Head of caudate nucleus (tissue), 42 donors: ENCODE data around the gene IMMP2L.
"Not testable (repeated sequence)": the region's sequence is repeated elsewhere in the genome, so short reads cannot be mapped to it uniquely, and the experiment has no call there.

Source experiments
- DNase-seq, 42 donors: peaks; one replicate each; pipeline versions ENCODE4 v3.0.0 to v3.0.0-alpha.2; 2020 to 2021; ENCODE audit warnings: mixed read lengths in 7 of 42
- intact Hi-C: fragments of 100-400 bp; cut with DNase I; formaldehyde crosslinking; loops from one replicate; pipeline ENCODE4 v1.15.0; 2022

The IMMP2L gene

DNA sequence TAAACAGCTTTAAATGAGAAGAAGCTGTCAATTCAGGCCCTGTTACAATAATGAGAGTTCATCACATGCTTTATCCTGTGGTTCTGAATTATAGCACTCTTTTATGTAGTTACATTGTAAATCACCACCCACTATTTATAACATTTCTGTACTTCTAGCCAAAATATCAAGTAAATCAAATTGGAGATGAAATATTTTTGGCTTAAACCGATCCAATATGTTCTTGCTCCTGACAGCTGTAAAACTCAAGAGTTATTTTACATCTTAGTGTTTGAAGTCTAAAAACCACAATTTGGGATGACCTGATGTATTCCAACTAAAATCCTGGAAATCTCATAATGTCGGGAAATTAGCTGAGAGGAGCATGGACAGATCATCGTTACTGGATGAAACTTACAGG, 842.6 kb downstream of the IMMP2L start:
- no peak for DNase-seq

DNA sequence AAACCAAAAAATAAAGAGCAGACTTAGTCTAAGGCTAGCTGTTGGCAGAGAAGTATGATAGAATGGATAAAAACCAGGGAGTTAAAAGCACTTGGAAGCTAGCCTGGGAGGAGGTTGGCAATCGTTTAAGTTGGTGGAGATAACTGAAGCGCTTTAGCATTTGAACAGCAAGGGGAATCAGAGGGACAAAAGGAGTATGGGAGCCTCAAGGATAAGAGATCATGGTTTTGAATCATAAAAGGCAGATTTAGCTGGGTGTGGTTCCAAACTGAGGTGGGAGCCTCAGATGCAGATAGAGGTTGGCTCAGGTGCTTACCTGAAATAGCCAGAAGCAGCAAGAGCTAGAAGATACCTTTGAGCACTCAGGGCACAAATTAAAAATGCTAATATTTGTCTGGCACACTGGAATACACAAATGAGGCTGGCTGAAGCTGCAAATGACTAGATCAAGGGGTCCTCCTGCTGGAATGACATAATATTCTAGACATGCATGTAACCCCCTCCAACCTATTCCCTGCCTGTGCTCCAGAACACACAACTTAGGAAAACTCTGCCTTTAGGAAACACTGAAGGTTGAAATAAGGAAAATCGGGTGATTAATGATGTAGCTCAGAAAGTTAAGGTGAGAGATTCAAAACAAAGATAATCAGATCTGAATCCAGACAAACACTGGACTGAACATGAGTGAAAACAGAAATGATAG, 843.6 kb downstream of the IMMP2L start:
- intact Hi-C loops, result no loop called here
- no peak for DNase-seq

More for the DNA sequence above, 842.6 kb downstream of the IMMP2L start:
- intact Hi-C loops, result no loop called here

DNA sequence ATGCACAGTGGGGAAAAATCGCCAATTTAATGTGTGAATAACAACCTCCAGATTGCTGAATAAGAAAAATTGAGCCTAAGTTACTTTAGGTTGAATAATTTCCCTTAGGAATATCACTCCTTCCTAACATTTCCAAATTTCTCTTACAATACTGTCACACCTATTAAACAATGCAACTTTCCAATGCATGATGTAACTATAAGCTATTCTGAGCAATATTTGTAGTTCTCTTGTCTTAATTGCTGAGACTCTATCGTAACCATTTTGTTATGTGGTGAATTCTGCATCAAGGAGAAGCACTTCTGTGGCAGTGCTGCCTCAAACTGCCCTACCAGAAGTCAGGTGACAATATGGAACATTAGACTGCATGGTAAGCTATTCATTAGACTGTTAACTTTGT, 858.1 kb downstream of the IMMP2L start:
- intact Hi-C loops, result no loop called here
- DNase-seq, result no peak

DNA sequence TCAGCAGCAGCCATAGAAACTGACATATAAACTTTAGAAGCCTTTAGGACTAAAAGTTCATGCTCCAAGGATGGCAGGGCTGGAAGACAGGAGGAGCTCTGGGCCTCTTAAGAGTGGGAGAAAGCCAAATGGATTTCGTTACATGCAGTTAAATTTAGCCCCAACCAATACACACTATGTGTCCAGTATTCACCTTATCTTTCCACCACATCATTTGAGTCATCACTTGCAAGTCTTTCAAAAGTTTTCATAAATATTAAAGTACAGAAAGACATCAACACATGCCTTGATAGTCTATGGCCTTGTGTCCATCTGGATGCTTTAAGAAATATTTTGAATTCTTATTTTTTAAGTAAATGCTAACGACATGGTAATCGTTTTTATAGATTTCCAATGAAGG, 863.7 kb downstream of the IMMP2L start:
- no peak for DNase-seq
- intact Hi-C loops, result no loop called here

DNA sequence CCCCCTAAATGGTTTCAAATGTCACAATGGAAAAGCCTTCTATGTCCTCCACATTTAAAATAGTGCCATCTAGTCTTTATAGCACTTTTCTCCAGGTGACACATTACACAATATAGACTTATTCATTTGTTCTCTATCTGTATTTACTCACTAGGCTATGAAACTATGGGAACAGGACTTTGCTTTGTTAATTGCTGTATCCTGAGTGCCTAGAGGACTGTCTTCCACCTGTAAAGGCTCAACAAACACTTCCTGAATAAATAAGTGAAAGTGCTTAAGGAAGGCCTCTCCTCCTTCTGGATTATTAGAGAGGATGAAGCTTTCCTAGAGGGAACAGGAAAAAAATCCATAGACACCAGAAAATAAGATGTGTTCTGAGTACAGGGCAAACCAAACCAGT, 868.9 kb downstream of the IMMP2L start:
- no peak for DNase-seq
- intact Hi-C loops, result no loop called here

DNA sequence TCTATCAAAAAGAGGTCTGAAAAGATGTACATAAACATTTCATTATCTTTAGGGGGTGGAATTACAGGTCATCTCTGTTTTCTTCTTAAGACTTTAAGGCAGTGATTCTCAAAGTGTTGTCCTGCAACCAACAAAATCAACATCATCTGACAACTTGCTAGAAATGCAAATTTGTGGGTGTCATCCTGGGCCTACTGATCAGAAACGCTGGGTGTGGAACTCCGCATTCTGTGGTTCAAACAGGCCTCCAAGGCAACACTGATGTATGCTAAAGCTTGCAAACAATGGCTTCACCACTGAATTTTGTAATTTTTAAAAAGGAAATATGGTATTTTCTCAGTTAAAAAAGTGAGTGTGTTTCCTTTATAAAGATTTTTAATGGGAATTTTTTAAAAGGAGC, 873.4 kb downstream of the IMMP2L start:
- no peak for DNase-seq
- intact Hi-C loops, result no loop called here

DNA sequence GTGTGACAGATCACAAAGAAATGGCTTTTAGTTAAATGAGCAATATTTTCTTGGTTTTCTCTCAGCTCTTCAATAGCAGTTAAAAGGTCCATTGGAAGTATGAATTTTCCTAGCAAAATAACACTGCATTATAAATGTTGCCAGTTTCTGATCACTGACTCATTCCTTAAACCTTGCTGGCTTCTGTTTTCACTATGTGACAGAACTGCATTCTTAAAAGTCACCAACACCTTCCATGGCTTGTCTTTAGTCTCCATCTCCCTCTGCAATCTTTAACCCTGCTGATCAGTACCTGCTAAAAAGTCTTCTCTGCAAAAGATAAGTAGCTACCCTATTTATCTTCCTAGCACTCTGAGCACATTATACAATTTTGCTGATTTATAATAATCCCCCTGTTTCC, 876.4 kb downstream of the IMMP2L start:
- intact Hi-C loops, result no loop called here
- no peak for DNase-seq

DNA sequence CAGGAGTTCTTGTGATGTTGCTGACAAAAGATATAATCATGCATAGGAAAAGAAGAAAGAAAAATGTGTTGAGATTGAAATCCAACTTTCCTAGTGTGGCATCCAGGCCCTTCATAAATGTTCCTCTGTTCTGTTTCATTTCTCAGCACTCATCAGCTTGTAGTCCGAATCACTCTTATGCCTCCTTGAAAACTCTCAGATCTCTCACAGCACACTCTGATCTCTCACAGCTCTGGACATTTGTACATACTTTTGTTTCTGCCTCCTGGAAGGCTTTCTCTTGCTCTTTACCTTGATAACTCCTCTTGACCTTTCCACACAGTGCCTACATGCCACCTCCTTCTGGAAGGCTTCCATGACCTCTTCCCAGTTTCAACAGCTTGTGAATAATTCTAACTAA, 880.4 kb downstream of the IMMP2L start:
- DNase-seq, result no peak

DNA sequence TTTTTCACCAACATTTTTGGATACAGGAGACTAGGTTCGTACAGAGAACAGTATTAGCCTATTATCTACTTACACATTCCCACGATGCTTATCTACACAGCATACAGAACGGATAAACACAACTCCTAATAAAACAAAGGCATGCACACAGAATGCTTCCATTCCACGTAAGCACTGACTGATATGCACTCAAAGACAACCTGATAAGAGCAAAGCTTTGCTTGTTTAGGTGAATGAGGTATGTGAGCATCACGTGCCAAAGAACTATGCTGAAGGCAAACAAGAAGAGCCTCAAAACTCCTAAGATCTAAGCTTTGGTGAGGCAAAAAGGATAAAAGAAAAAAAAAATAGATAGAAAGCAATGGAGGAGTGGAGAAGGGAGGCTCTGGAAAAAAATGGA, 884.9 kb downstream of the IMMP2L start:
- intact Hi-C loops, result no loop called here
- DNase-seq, result no peak

More for the DNA sequence above, 880.4 kb downstream of the IMMP2L start:
- intact Hi-C loops, result no loop called here

DNA sequence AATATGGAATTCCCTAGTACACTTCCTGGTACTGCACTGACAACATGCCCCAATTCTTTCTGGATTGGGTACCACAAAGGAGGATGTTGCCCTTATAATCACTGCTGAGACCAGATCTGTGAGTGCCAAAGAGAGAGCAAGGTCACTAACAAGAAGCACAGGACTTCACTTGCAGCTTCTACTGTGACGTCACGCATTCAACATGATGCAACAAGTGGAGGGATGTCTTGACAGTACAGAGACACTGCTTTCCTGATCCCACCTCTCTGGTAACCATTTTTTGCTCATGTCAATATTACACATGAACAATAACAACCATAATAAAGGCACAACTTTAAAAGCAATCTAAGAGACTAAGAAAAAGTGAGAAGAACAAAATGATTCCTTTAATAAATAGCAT, 885.5 kb downstream of the IMMP2L start:
- no peak for DNase-seq
- intact Hi-C loops, result no loop called here

DNA sequence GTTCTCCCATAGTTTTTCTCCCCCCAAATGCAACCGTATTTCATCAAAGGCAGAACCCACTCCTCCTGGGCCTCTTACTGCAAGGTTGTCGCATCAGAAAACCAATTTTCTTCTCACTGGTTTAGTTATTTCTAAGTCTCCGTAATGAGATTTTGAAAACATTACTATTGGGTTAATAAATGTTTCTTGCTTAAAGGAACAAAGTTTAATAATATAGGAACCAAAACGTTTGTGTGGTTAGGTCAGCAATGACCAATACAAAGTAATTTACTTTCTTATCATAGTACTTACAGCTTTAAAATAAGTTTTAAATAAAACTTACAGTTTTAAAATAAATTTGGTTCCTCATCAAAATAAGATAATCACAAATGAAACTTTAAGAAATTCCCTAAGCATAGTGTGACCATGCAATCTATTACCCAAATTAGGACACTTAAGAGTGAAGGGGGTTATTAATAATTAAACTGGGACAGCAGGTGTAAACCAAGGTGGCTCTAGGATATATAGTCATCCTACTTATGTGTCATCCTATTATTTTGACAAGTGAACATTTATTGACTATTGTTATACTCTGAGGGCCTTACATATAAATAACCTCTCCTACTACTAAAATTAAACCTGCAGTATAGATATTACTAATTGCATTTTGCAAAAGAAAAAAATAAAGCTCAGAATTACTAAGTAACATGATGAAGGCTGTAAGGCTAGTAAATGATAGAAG, 886.7 kb downstream of the IMMP2L start:
- DNase-seq, result no peak

DNA sequence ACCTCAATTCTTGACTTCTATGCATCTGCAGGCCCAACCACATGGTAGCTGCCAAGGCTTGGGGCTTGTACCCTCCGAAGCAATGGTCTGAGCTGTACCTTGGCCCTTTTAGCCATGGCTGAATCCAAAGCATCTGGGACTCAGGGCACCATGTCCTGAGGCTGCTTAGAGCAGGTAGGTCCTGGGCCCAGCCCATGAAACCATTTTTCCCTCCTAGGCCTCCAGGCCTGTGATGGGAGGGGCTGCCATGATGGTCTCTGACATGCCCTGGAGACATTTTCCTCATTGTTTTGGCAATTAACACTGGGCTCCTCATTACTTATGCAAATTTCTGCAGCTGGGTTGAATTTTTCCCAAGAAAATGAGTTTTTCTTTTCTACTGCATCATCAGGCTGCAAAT, 889.1 kb downstream of the IMMP2L start:
- DNase-seq, result no peak
- intact Hi-C loops, result no loop called here

More for the DNA sequence above, 886.7 kb downstream of the IMMP2L start:
- intact Hi-C loops, result no loop called here

DNA sequence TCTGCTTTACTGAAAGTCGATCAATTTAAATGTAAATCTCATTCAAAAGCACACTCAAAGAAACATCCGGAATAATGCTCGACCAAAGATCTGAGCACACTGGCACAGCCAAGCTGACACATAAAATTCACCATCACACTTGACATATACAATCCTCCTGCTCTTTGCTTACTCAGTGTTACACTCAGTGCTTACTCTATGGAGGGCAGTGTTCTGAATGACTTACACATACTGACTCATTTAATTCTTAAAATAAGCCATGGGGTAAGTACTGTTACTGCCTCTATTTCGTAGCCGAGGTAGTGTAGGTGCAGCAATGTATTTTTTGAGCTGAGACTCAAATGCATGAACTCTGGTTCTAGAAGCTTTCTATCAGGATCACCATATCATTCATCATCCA, 892.9 kb downstream of the IMMP2L start:
- intact Hi-C loops, result no loop called here
- no peak for DNase-seq

DNA sequence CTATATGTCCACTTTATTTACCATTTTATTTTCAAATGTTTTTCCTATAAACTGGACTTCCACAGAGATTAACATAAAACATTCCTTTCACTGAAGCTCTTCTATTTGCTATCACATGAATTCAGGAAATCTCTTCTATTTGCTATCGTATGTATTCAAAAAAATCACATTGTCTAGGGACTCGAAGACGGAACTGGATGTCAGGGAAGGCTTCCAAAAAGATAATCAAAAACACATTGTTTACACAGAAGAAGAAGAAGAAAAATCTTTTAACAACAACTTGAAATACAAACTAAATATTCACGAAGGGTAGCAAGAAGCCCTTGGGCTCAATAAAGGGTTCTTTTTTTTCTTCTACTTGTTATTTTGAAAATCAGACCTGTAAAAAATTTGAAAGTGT, 897.5 kb downstream of the IMMP2L start:
- intact Hi-C loops, result no loop called here
- no peak for DNase-seq

DNA sequence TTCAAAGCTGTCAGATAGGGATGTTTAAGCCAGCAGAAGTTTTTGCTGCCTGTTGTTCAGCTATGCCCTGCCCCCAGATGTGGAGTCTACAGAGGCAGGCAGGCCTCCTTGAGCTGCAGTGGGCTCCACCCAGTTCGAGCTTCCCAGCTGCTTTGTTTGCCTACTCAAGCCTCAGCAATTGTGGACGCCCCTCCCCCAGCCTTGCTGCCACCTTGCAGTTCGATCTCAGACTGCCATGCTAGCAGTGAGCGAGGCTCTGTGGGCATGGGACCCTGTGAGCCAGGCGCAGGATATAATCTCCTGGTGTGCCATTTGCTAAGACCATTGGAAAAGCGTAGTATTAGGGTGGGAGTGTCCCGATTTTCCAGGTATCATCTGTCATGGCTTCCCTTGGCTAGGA, 901.7 kb downstream of the IMMP2L start:
- DNase-seq, intact Hi-C loops: not testable (repeated sequence)

DNA sequence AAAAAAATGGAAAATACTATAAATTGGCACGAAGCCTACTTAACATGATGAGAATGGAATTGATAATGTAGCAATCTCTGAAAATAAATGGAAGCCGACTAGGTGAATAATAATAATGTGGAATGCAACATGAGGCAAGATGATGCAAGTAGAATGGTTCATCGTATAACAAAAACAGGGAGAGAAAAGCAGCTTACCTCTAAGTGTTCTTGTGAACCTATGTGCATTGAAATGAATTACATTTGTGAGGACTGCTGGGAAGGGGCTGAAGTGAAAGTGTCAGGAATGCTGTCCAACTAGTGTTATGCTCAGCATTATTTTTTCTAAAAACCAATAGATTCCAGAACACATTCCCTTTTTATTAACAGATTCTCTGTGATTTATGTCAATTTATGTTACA, 912.0 kb downstream of the IMMP2L start:
- no peak for DNase-seq
- intact Hi-C loops, result no loop called here

DNA sequence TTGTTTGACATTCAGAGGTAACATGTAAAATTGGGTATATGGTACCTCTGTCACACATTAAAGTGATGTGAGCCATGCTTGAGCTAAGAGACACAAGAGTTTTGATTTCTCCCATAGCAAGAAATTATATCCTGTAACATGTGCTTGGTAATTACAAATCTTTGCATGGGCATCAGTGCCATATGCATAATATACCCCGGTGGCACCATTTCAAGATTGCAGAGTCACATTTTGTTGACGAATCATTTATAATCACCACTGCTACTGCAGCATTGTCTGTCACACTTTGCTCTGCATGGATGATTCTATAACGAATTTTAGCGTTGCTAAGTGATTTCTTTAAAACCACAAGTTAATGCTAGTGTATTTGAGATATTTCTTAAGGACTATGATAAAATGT, 915.0 kb downstream of the IMMP2L start:
- no peak for DNase-seq
- intact Hi-C loops, result no loop called here

DNA sequence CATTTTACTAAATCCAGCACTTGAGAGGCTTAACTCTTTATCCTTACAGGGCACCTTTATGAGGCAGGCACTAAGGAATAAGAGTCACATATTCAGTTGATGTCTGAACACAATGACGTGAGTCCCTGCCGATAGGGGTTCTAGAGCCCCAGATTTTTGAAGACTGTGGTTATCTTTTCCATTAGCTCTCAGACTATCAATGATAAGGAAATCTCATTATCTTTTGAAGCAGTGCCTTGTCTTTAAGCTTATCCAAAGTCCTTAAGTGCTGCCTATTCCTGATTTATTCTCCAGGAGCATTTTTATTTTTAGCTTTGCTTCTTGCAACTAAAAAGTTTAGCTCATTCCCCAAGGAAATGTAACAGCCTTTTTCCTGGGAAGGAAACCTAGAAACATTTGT, 915.5 kb downstream of the IMMP2L start:
- no peak for DNase-seq

DNA sequence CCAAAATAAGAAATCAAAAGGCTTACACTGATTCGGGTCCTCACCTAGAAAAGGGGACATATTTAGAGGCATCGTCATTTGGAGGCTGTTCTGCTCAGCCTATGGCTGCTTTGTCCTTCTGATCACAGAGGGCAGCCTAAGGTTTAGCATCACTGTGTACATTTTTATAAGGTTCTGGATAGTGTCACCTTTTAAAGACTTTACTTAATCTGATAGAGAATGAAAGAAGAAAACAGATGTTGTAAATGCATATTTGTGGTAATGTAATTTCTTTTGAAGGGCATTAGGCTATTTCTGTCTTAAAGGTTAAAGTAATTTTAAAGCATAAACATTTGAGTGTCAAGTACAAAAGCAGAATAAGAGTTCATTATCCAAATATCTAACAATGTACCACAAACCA, 916.7 kb downstream of the IMMP2L start:
- no peak for DNase-seq

More for the DNA sequence above, 915.5 kb downstream of the IMMP2L start:
- intact Hi-C loops, result no loop called here

DNA sequence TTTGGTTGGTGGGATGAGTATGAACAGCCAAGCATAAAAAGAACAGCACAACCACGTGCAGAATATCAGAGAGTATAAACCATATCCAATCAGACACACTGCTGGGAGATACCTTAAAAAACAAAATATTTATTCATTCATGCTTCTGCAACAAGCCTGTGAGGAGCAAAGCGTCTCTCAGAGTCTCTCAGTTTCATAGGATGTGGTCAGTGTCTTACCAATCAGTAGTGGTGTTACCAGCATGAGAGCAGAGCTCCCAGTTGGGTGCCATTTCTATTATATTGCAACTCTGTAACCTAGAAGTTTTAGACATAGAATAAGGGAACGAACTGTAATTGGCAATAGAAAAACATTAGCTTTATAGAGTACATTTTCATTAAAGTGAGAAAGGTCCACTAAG, 917.2 kb downstream of the IMMP2L start:
- no peak for DNase-seq
- intact Hi-C loops, result no loop called here

More for the DNA sequence above, 916.7 kb downstream of the IMMP2L start:
- intact Hi-C loops, result no loop called here

DNA sequence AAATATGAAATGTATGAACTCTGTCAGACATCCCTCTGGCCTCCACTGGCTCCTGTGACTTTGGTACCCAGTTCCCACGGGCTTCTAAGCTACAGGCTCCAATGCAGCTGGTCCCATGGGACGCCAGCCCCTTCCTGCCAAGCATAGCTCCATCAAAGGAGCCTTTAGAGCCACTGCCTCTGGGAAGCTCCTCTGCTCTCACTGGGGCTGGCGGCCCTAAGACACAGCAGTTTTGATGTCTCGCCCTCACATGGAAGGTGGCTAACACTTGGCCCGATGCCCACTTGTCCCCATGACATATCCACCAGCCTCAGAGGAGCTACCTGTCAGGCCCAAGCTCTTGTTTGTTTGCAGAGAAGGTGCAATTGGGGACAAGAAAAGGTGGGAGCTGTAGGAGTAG, 925.0 kb downstream of the IMMP2L start:
- no peak for DNase-seq
- intact Hi-C loops, result no loop called here
